ENCODE results near the gene TMEM59L. TPM values are rescaled to one million over a fixed set of nuclear protein-coding genes. Genes with fewer than 3 reads are reported as not detected.
A peak's percentile ranks its signal among the peaks of the same experiment; 100 is the strongest.
"Not testable (repeated sequence)": the region's sequence is repeated elsewhere in the genome, so short reads cannot be mapped to it uniquely, and the experiment has no call there.

Gene TMEM59L
- polyA plus RNA-seq, 6 donors from 2014 or later = not detected

GRCh38 chr19:18589380-18590272 is 23.0 kb upstream of the TMEM59L start:
- peak; percentile 62 for DNase-seq
- H3K27ac Mint-ChIP-seq = peak overlapping the region; percentile 39 to 96 (median 88)
- H3K27me3 Mint-ChIP-seq = no peaks in the 10 kb centered on the region
- peak overlapping the region; percentile 83 to 95 (median 90) for H3K4me3 Mint-ChIP-seq
- ATAC-seq (ENCODE audit: low read depth in 2 of 2) = peak; percentile 44 to 50
- no peaks in the 10 kb centered on the region for H3K36me3 Mint-ChIP-seq
- H3K9me3 Mint-ChIP-seq = no peaks in the 10 kb centered on the region
- peaks cover 32 to 51% (median 51%) of the 10 kb centered on the region in 3 donors for H3K4me1 Mint-ChIP-seq

- Mint-ChIP-seq H3K9me3 (no peaks in the 10 kb centered on the region), H3K36me3 (no peaks in the 10 kb centered on the region), H3K4me3 (peak overlapping the region; percentile 51 to 95 (median 88)), H3K27ac (peak overlapping the region in 3 of 6 donors; percentile 24 to 83 (median 49)), H3K4me1 (peaks cover 34 to 54% (median 50%) of the 10 kb centered on the region in 3 donors), H3K27me3 (no peaks in the 10 kb centered on the region)
- DNase-seq (no peak), ATAC-seq (ENCODE audit: low read depth in 2 of 2) (no peak)
These were observed 22.1 kb upstream of the TMEM59L start for GRCh38 chr19:18590273-18591272.

DNA sequence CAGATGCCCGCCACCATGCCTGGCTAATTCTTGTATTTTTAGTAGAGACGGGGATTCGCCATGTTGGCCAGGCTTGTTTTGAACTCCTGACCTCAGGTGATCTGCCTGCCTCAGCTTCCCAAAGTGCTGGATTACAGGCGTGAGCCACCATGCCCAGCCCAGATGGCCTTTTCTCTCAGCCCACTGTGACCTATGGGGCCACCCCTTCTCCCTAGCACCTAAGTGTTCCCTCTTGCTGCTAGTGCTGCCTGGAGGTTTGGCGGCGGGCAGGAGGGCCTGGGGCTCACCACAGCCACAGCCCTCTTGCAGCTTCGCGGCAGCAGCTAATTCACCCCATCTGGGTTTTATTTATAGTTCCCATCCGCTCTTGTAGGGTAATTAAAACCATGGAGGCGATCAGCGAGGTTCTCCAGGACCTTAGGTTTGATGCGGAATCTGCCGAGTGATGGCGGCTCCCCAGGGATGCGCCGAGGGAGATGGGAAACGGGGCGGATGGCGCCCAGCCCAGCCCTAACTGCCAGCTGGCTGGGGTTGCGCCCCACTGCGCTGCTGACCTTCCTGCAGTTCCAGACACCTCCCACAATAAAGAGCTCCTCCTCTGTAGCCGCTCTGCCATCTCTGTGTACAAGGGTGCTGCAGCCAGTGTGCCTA is 20.8 kb upstream of the TMEM59L start:
- H3K4me3 Mint-ChIP-seq = peak overlapping the region in 5 of 8 donors; percentile 11 to 85 (median 29)
- DNase-seq = no peak
- H3K9me3 Mint-ChIP-seq = no peaks in the 10 kb centered on the region
- H3K36me3 Mint-ChIP-seq = no peaks in the 10 kb centered on the region
- H3K27ac Mint-ChIP-seq = peak overlapping the region in 2 of 6 donors; percentile 32 to 57
- peaks cover 30 to 48% (median 46%) of the 10 kb centered on the region in 3 donors for H3K4me1 Mint-ChIP-seq
- peaks cover 0 to 9% (median 6%) of the 10 kb centered on the region in 3 donors for H3K27me3 Mint-ChIP-seq
- no peak for ATAC-seq (ENCODE audit: low read depth in 2 of 2)

DNA sequence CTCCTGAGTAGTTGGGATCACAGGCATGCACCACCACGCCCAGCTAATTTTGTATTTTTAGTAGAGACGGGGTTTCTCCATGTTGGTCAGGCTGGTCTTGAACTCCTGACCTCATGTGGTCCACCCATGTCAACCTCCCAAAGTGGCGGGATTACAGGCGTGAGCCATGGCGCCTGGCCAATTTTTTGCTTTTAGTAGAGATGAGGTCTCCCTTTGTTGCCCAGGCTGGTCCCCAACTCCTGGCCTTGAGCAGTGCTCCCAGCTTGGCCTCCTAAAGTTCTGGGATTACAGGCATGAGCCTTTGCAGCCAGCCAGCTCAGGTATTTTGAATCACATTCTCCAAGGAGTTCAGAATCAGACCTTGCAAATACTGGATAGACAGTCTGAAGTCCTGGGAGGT is 19.9 kb upstream of the TMEM59L start:
- H3K27ac Mint-ChIP-seq; H3K9me3 Mint-ChIP-seq; DNase-seq; ATAC-seq (ENCODE audit: low read depth in 2 of 2); H3K36me3 Mint-ChIP-seq: not testable (repeated sequence)
- H3K4me3 Mint-ChIP-seq = peak overlapping the region in 1 of 8 donors; percentile 43
- peaks cover 32 to 47% (median 41%) of the 10 kb centered on the region in 3 donors for H3K4me1 Mint-ChIP-seq
- H3K27me3 Mint-ChIP-seq = peaks cover 0 to 17% (median 6%) of the 10 kb centered on the region in 3 donors

DNA sequence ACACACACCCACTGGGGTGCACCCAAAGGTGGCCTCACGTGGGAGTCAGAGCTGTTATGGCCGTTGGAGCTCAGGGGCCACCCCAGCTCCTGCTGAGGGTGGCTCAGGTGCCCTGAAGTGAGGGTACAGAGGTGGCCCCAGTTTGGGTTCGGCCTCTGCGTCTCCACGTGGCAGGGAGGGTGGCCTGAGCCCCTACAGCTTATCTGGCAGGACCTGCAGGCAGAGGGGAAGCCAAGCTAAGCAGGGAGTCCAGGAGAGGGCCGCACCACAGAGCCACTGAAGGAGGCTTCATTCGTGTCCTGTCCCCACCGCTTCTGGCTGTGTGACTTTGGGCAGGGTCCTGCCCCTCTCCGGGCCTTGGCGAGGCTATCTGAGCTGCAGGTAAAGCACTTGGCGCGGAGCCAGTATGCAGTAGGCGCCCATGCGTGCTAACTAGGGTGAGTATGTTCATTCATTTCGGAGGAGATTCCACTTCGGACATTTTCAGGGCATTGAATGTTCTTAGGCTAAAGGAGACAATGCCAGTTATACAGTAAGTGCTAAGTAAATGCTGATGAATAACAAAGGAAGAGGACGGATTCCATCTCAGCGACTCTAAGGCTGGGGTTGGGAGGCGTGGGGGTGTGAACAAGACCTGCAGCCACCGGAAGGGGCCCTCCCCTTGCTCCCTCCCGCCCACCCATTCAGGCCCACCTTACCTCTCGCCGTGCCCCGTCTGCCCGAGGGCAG is 19.1 kb upstream of the TMEM59L start:
- Mint-ChIP-seq H3K9me3 (no peaks in the 10 kb centered on the region), H3K27me3 (peaks cover 0 to 25% (median 6%) of the 10 kb centered on the region in 3 donors), H3K36me3 (no peaks in the 10 kb centered on the region), H3K4me3 (peak overlapping the region in 6 of 8 donors; percentile 34 to 77 (median 68)), H3K27ac (peak overlapping the region in 1 of 6 donors; percentile 63), H3K4me1 (peaks cover 25 to 39% (median 33%) of the 10 kb centered on the region in 3 donors)
- ATAC-seq (ENCODE audit: low read depth in 2 of 2) (no peak), DNase-seq (no peak)

DNA sequence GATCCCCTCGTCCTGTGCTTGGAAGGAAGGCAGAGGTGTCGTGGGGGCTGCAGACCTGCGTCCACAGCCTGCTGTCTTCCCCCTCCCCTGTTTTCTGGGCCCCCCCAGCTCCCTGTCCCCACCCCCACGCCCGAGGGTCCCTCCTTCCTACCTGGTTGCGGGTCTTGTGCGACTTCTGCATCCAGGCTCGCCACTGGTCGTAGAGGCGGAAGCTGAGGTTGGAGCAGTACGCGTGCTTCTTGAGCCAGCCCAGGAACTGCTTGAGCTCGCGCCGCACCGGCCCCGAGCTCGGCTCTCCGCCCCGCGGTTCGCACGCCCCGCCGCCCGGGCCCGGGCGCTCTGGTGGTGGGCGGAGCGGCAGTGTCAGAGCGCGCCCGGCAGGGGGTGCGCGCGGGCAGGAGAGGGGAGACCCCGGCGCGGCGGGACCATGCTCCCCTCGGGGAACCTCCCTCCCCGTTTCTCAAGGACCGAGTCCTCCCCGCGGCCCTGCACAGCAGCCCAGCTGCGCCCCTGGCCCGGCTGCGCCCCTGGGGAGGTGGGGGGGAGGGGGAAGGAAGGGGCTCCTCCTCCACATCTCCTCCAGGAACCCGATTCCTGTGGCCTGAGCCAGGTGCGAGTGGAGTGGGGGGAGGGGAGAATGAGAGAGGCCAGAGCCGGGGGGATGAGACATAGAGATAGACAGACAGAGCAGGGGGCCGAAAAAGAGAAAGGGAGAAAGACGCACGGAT is 18.4 kb upstream of the TMEM59L start:
- ATAC-seq (ENCODE audit: low read depth in 2 of 2) (peak; percentile 68 to 75), DNase-seq (peak; percentile 75)
- Mint-ChIP-seq H3K27me3 (peaks cover 0 to 32% (median 6%) of the 10 kb centered on the region in 3 donors), H3K36me3 (no peaks in the 10 kb centered on the region), H3K4me3 (peak overlapping the region; percentile 68 to 87 (median 78)), H3K9me3 (no peaks in the 10 kb centered on the region), H3K27ac (peak overlapping the region in 2 of 6 donors; percentile 42 to 80), H3K4me1 (peaks cover 25 to 38% (median 33%) of the 10 kb centered on the region in 3 donors)

GRCh38 chr19:18594824-18595373 is 17.8 kb upstream of the TMEM59L start:
- ATAC-seq (ENCODE audit: low read depth in 2 of 2) (peak in 1 of 2 donors; percentile 3), DNase-seq (no peak)
- Mint-ChIP-seq H3K9me3 (no peaks in the 10 kb centered on the region), H3K4me3 (peak overlapping the region in 7 of 8 donors; percentile 68 to 87 (median 78)), H3K4me1 (peaks cover 21 to 32% (median 30%) of the 10 kb centered on the region in 3 donors), H3K27me3 (peaks cover 0 to 39% (median 6%) of the 10 kb centered on the region in 3 donors), H3K36me3 (no peaks in the 10 kb centered on the region), H3K27ac (peak overlapping the region in 2 of 6 donors; percentile 42 to 80)

- H3K27ac Mint-ChIP-seq = peak overlapping the region in 1 of 6 donors; percentile 33
- no peak for DNase-seq
- H3K4me1 Mint-ChIP-seq = peaks cover 15 to 26% (median 24%) of the 10 kb centered on the region in 3 donors
- H3K36me3 Mint-ChIP-seq = no peaks in the 10 kb centered on the region
- H3K4me3 Mint-ChIP-seq = peak overlapping the region; percentile 21 to 73 (median 46)
- no peaks in the 10 kb centered on the region for H3K9me3 Mint-ChIP-seq
- ATAC-seq (ENCODE audit: low read depth in 2 of 2) = no peak
- peaks cover 0 to 45% (median 6%) of the 10 kb centered on the region in 3 donors for H3K27me3 Mint-ChIP-seq
These were observed 17.2 kb upstream of the TMEM59L start for GRCh38 chr19:18595475-18595874.

DNA sequence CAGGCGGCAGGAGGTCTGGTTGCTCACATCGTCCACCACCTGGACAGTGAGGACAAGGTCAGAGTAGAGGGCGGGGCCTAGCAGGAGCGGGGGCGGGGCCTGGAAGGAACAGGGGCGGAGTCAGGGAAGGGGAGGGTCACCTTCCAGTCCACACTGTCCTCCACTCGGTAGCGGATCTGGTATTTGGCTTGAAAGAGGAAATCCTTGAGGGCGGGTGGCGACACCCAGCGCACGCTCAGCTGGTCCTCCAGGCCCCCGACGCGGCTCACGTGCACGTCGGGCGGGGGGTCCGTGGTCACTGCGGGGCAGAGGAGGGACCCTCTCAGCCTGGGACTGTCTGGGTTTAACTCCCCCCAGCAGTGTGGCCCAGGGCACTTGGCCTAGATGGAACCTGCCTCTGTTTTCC is 15.9 kb upstream of the TMEM59L start:
- H3K4me1 Mint-ChIP-seq = peaks cover 13 to 23% (median 15%) of the 10 kb centered on the region in 3 donors
- peaks cover 0 to 53% (median 12%) of the 10 kb centered on the region in 3 donors for H3K27me3 Mint-ChIP-seq
- DNase-seq = no peak
- no peaks in the 10 kb centered on the region for H3K9me3 Mint-ChIP-seq
- peak overlapping the region in 3 of 6 donors; percentile 65 to 81 (median 81) for H3K27ac Mint-ChIP-seq
- peak overlapping the region in 1 of 8 donors; percentile 72 for H3K4me3 Mint-ChIP-seq
- no peak for ATAC-seq (ENCODE audit: low read depth in 2 of 2)
- no peaks in the 10 kb centered on the region for H3K36me3 Mint-ChIP-seq

DNA sequence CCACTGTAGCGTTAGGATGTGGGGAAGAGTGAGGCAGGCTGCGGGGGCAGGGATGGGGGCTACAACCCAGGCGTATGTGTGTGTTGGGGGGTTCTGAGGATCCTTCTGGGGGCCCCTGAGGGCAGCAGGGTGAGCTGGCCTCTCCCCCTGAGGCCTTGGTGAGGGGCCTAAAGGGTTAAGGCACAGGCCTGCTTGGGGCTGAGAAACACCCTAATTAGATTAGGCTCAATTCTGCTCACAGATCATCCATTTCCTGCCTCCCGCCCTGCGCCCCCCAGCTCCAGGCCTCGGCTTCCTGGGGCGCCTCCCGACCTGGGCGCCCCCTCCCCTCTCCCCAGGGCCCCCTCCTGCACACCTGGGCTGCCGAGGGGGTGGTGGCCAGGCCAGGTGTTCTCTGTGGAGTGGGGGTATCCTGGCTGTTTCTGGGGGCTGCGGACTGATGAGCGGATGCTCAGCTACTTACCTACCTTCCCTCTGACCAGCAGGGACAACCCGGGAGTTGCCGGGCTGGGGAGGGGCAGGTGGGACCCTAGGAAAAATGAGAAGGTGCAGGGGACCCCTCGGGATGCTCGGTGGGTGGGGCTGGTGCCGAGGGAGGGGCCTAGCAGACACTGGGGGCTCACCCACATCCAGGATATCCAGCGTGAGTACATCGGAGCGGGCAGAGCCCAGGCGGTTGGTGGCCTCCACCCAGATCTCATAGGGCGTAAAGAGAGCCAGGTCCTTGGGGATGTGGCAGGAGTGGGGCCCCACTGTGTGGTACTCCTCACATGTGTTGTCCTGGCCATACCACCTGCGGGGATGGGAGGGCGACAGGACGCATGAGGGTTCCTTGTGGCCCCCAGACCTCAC is 14.6 kb upstream of the TMEM59L start:
- no peak for ATAC-seq (ENCODE audit: low read depth in 2 of 2)
- H3K4me3 Mint-ChIP-seq = no peak overlapping the region
- H3K9me3 Mint-ChIP-seq = no peaks in the 10 kb centered on the region
- no peak for DNase-seq
- H3K27me3 Mint-ChIP-seq = peaks cover 4 to 64% (median 20%) of the 10 kb centered on the region in 3 donors
- H3K4me1 Mint-ChIP-seq = peaks cover 14 to 25% (median 16%) of the 10 kb centered on the region in 3 donors
- peak overlapping the region in 1 of 6 donors; percentile 9 for H3K27ac Mint-ChIP-seq
- no peaks in the 10 kb centered on the region for H3K36me3 Mint-ChIP-seq

Measured in naive B cell (primary cell).